Activated T-helper 2 cell treated with anti-CD3 and anti-CD28 coated beads, Interferon-gamma antibody, Interleukin-2, Interleukin-4, amounts not matched to agents 10 μg/mL and 5 μg/mL and 100 μg/mL, durations not matched to agents 14 hours and 24 hours and 36 hours (primary cell): ENCODE measurements around the gene NOL12. TPM values are rescaled to one million over a fixed set of nuclear protein-coding genes. Genes with fewer than 3 reads are reported as not detected.
A peak's percentile ranks its signal among the peaks of the same experiment; 100 is the strongest.

Source experiments
- DNase-seq: peaks from one replicate; pipeline ENCODE4 v3.0.0; 2021; ENCODE audit warnings: low spot score
- H3K27ac Mint-ChIP-seq: one replicate; pipeline ENCODE4 v1.8.0; 2021; ENCODE audit warnings: mixed read lengths
- H3K27me3 Mint-ChIP-seq: one replicate; pipeline ENCODE4 v1.8.0; 2021; ENCODE audit warnings: low read depth, mixed read lengths
- H3K36me3 Mint-ChIP-seq: one replicate; pipeline ENCODE4 v1.8.0; 2021; ENCODE audit warnings: low read depth, mixed read lengths
- H3K4me1 Mint-ChIP-seq: one replicate; pipeline ENCODE4 v1.8.0; 2021; ENCODE audit warnings: low read depth, mixed read lengths
- H3K4me3 Mint-ChIP-seq: one replicate; pipeline ENCODE4 v1.8.0; 2021; ENCODE audit warnings: low read depth, mild to moderate bottlenecking, moderate library complexity, mixed read lengths
- H3K9me3 Mint-ChIP-seq: one replicate; pipeline ENCODE4 v1.8.0; 2021; ENCODE audit warnings: mixed read lengths
- intact Hi-C: fragments of 100-400 bp; cut with micrococcal nuclease; formaldehyde crosslinking; loops from one replicate; pipeline ENCODE4 v1.15.1; 2023
- total RNA-seq: library from RNA; stranded (reverse); gene quantifications from 2 replicates; pipeline ENCODE4 v1.2.3, GENCODE V29; 2022

Gene NOL12
- total RNA-seq, 1 donor from 2014 or later, result 60.6 TPM

DNA sequence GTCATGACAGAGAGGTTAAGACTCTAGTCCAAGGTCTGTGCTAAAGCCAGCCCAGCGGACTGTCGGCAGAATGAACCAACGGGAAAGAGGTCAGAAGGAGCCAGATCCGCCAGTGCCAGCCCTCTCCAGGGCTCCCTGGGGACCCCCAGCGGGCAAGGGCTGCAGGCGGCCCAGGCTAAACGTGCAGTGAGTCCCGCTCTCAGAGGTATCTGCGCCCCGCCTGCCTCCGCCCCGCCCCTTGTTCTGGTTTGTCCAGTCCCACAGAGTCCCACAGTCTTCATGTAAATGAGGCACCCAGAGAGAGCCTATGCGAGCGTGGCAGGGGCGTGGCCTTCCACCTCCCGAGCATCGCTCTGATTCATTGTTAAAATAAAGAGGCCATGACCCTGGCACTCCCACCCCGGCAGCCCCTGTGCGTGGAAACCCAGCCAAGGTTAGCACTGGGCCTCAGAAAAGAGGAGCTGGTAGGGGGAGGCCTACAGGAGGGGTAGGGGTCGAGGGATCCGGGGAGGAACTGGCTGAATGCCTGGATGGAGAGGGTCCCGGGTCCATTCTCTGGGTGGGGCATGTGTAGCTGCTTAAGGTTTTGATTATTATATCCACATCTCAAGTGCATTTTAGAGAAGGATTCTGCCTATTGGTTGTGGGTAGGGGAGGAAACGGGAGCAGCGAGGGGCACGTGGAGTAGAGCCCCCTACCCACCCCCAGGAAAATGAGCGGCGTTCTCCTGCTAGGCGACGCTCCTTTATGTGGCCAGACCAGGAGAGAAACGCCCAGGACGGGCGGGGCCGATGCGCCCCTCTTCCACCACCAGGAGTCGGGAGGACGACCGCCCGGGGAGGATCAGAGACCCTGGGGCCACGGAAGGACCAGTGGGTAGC is 10.8 kb downstream of the NOL12 start, which contains the start of gene TRIOBP:
TSS of gene TRIOBP (plus strand) at position 392 of the 881 bp plus-strand sequence. CDS start 4,318 bp downstream, outside the sequence.
- Mint-ChIP-seq H3K36me3 (peaks cover 24% of the 10 kb centered on the region), H3K9me3 (no peaks in the 10 kb centered on the region), H3K4me1 (peaks cover 11% of the 10 kb centered on the region), H3K27ac (peak within 1 kb of the TSS; percentile 44), H3K4me3 (peak within 1 kb of the TSS; percentile 81), H3K27me3 (no peaks in the 10 kb centered on the region)
- peak; percentile 91 for DNase-seq
- intact Hi-C loops, result loop anchor here (5.0 kb wide), 1 partner anchor 50 kb away; no protein-coding TSS in a partner anchor

- no peak for DNase-seq
- no peaks in the 10 kb centered on the region for H3K27me3 Mint-ChIP-seq
- H3K36me3 Mint-ChIP-seq, result peaks cover 19% of the 10 kb centered on the region
- peaks cover 11% of the 10 kb centered on the region for H3K4me1 Mint-ChIP-seq
- H3K4me3 Mint-ChIP-seq, result no peak overlapping the region
- H3K9me3 Mint-ChIP-seq, result no peaks in the 10 kb centered on the region
- no peak overlapping the region for H3K27ac Mint-ChIP-seq
- intact Hi-C loops, result loop anchor here (5.0 kb wide), 1 partner anchor 50 kb away; no protein-coding TSS in a partner anchor
Measured at GRCh38 chr22:37697538-37697835, 11.3 kb downstream of the NOL12 start.

DNA sequence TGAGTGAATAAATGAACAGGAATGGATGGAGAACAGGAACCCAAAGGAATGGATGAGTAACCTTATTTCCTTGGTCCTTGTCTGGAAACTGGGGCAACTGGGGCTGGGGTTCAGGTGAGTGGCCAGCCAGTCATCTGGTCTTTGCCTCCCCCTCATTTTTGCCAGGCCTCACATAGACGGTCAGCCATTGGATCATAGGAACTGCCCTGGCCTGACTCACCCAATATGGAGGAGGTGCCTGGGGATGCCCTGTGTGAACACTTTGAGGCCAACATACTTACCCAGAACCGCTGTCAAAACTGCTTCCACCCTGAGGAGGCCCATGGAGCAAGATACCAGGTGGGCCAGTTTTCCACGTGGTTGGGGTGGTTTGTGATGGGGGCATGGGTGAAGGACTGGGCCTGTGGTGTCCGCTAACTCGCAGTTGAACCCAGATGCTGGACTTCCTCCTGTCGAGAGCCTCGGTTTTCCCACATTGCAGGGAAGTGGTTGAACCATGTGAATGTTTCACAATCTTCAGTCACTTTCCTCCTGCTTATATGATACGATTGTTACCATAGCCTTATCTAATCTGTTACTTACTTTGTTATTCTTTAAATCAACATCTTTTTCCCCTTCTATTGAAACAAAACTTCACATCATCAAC is 15.1 kb downstream of the NOL12 start:
- no peak overlapping the region for H3K27ac Mint-ChIP-seq
- intact Hi-C loops, result no loop called here
- DNase-seq, result no peak
- H3K27me3 Mint-ChIP-seq, result no peaks in the 10 kb centered on the region
- no peaks in the 10 kb centered on the region for H3K9me3 Mint-ChIP-seq
- H3K4me1 Mint-ChIP-seq, result peaks cover 7% of the 10 kb centered on the region
- H3K36me3 Mint-ChIP-seq, result peaks cover 6% of the 10 kb centered on the region
- no peak overlapping the region for H3K4me3 Mint-ChIP-seq

- intact Hi-C loops, result no loop called here
- H3K27ac Mint-ChIP-seq, result no peak overlapping the region
- peaks cover 6% of the 10 kb centered on the region for H3K36me3 Mint-ChIP-seq
- H3K4me1 Mint-ChIP-seq, result no peaks in the 10 kb centered on the region
- H3K27me3 Mint-ChIP-seq, result no peaks in the 10 kb centered on the region
- no peak for DNase-seq
- H3K4me3 Mint-ChIP-seq, result no peak overlapping the region
- no peaks in the 10 kb centered on the region for H3K9me3 Mint-ChIP-seq
Measured at GRCh38 chr22:37703906-37704305, 17.8 kb downstream of the NOL12 start.

GRCh38 chr22:37704645-37705044 is 18.5 kb downstream of the NOL12 start:
- no peak for DNase-seq
- H3K9me3 Mint-ChIP-seq, result no peaks in the 10 kb centered on the region
- no peak overlapping the region for H3K27ac Mint-ChIP-seq
- no peaks in the 10 kb centered on the region for H3K4me1 Mint-ChIP-seq
- H3K36me3 Mint-ChIP-seq, result peaks cover 6% of the 10 kb centered on the region
- no peak overlapping the region for H3K4me3 Mint-ChIP-seq
- intact Hi-C loops, result no loop called here
- no peaks in the 10 kb centered on the region for H3K27me3 Mint-ChIP-seq

DNA sequence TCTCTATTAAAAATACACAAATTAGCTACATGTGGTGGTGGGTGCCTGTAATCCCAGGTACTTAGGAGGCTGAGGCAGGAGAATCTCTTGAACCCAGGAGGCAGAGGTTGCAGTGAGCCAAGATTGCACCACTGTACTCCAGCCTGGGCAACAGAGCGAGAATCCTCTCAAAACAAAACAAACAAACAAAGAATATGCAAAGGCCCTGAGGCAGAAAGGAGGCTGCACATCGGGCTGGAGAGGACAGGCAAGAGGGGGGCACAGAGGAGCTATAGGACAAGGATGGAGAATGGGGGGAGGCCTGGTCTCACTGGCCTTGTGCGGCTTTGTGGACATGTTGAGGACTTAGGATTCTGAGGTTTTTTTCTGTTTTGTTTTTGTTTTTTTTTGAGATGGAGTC is 19.1 kb downstream of the NOL12 start:
- Mint-ChIP-seq H3K9me3 (no peaks in the 10 kb centered on the region), H3K4me3 (no peak overlapping the region), H3K27me3 (no peaks in the 10 kb centered on the region), H3K36me3 (peaks cover 6% of the 10 kb centered on the region), H3K4me1 (no peaks in the 10 kb centered on the region), H3K27ac (no peak overlapping the region)
- no peak for DNase-seq
- intact Hi-C loops, result no loop called here

- no peak for DNase-seq
- H3K4me3 Mint-ChIP-seq, result no peak overlapping the region
- no peaks in the 10 kb centered on the region for H3K27me3 Mint-ChIP-seq
- peaks cover 6% of the 10 kb centered on the region for H3K36me3 Mint-ChIP-seq
- H3K9me3 Mint-ChIP-seq, result no peaks in the 10 kb centered on the region
- peak overlapping the region; percentile 42 for H3K27ac Mint-ChIP-seq
- intact Hi-C loops, result no loop called here
- no peaks in the 10 kb centered on the region for H3K4me1 Mint-ChIP-seq
Measured at GRCh38 chr22:37708580-37709444, 22.7 kb downstream of the NOL12 start.

GRCh38 chr22:37709445-37709765 is 23.3 kb downstream of the NOL12 start:
- Mint-ChIP-seq H3K27me3 (no peaks in the 10 kb centered on the region), H3K9me3 (no peaks in the 10 kb centered on the region), H3K4me3 (no peak overlapping the region), H3K36me3 (peaks cover 2% of the 10 kb centered on the region), H3K4me1 (no peaks in the 10 kb centered on the region), H3K27ac (no peak overlapping the region)
- intact Hi-C loops, result no loop called here
- no peak for DNase-seq

DNA sequence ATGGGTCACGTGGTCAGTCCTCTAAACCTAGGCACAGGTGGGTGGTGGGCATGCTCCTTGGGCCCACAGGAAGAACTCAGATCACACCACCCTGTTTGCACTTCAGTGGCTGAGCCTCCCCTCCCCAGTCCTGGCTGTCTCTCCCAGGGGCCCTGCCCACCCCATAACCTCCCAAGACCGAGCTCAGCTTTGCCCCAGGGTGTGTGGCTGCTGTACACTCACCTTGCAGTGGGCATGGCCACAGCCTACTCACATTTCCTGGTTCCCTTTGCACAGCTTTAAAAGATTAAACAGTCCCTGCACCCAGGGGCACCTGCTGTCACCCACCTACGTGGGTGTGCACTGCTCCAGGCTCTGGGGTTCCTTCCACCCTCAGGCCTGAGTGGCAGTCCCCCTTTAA is 24.5 kb downstream of the NOL12 start:
- H3K27ac Mint-ChIP-seq, result no peak overlapping the region
- intact Hi-C loops, result no loop called here
- no peak overlapping the region for H3K4me3 Mint-ChIP-seq

GRCh38 chr22:37711490-37711889 is 25.3 kb downstream of the NOL12 start:
- Mint-ChIP-seq H3K4me1 (no peaks in the 10 kb centered on the region), H3K4me3 (no peak overlapping the region), H3K36me3 (no peaks in the 10 kb centered on the region), H3K27me3 (no peaks in the 10 kb centered on the region), H3K9me3 (no peaks in the 10 kb centered on the region), H3K27ac (no peak overlapping the region)
- no peak for DNase-seq
- intact Hi-C loops, result no loop called here

More for the DNA sequence above, 24.5 kb downstream of the NOL12 start:
- no peaks in the 10 kb centered on the region for H3K4me1 Mint-ChIP-seq
- no peaks in the 10 kb centered on the region for H3K36me3 Mint-ChIP-seq
- no peaks in the 10 kb centered on the region for H3K27me3 Mint-ChIP-seq
- no peaks in the 10 kb centered on the region for H3K9me3 Mint-ChIP-seq
- DNase-seq, result no peak

DNA sequence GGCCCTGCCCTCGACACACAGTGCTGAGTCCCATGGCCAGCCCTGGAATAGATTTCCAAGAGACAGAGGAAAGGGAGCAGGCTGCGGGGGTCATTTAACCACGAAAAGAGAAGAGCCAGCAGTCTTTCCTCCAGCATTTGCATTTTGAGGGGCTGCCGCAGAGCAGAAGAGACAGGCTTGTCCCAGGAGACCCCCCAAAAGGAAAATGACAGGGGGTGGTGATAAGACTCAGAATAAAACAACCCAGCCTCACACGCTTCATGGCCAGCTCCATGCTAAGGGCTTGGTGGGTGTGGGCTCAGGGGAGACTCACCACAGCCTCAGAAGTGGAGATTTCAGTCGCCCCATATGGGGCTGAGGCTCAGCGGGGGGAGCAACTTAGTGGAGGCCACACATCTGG is 27.6 kb downstream of the NOL12 start:
- DNase-seq, result no peak
- Mint-ChIP-seq H3K9me3 (no peaks in the 10 kb centered on the region), H3K27me3 (no peaks in the 10 kb centered on the region), H3K27ac (no peak overlapping the region), H3K4me3 (no peak overlapping the region), H3K4me1 (peaks cover 2% of the 10 kb centered on the region), H3K36me3 (no peaks in the 10 kb centered on the region)
- intact Hi-C loops, result no loop called here

GRCh38 chr22:37714634-37715033 is 28.5 kb downstream of the NOL12 start:
- H3K27me3 Mint-ChIP-seq, result no peaks in the 10 kb centered on the region
- peaks cover 3% of the 10 kb centered on the region for H3K4me1 Mint-ChIP-seq
- H3K36me3 Mint-ChIP-seq, result no peaks in the 10 kb centered on the region
- no peak overlapping the region for H3K27ac Mint-ChIP-seq
- no peak overlapping the region for H3K4me3 Mint-ChIP-seq
- DNase-seq, result no peak
- intact Hi-C loops, result no loop called here
- H3K9me3 Mint-ChIP-seq, result no peaks in the 10 kb centered on the region

DNA sequence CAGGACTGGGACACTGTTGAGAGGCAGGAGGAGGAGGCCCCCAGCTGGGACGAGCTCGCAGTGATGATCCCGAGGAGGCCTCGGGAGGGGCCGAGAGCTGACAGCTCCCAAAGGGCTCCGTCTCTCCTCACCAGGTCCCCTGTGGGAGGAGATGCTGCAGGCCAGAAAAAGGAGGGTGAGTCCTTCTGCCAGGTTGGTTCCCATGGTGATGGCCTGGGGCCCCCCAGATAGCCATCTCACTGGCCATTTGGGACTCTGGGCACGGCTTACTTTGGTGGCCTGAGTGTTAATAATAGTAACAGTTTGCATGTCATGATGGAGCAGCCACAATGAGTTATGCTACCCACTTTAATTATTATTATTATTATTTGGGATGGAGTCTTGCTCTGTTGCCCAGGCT is 29.6 kb downstream of the NOL12 start:
- Mint-ChIP-seq H3K27ac (no peak overlapping the region), H3K4me1 (peaks cover 5% of the 10 kb centered on the region), H3K36me3 (no peaks in the 10 kb centered on the region), H3K9me3 (no peaks in the 10 kb centered on the region), H3K27me3 (no peaks in the 10 kb centered on the region), H3K4me3 (no peak overlapping the region)
- intact Hi-C loops, result no loop called here
- DNase-seq, result no peak
